ENCODE measurements around the gene CD2BP2. TPM values are rescaled to one million over a fixed set of nuclear protein-coding genes. Genes with fewer than 3 reads are reported as not detected.

The CD2BP2 gene
- total and polyA plus RNA-seq, 8 donors = 42.9 to 59.1 (median 52.7) TPM

GRCh38 chr16:30367349-30368009, 12.4 kb upstream of the CD2BP2 start:
- peaks cover 4 to 42% of the 10 kb centered on the region in 2 donors for H3K4me1 ChIP-seq
- H3K9me3 ChIP-seq = no peaks in the 10 kb centered on the region
- ATAC-seq (no peak), DNase-seq (no peak)
- intact Hi-C loops (cut with DNase I) = no loop called here
- TF ChIP-seq CTCF (IDR thresholded peaks at IDR 0.05) = no peak
- H3K36me3 ChIP-seq = peaks cover 0 to 44% of the 10 kb centered on the region in 2 donors
- H3K27me3 ChIP-seq = no peaks in the 10 kb centered on the region
- H3K27ac ChIP-seq = peak overlapping the region in 1 of 2 donors; percentile 83
- peak overlapping the region; percentile 76 to 93 for H3K4me3 ChIP-seq

- DNase-seq = no peak
- intact Hi-C loops (cut with DNase I) = no loop called here
These were observed 11.4 kb upstream of the CD2BP2 start for GRCh38 chr16:30366511-30366910.

GRCh38 chr16:30365200-30365599, 10.1 kb upstream of the CD2BP2 start:
- Histone ChIP-seq H3K27ac (no peak overlapping the region), H3K4me1 (peaks cover 4 to 34% of the 10 kb centered on the region in 2 donors), H3K4me3 (no peak overlapping the region), H3K36me3 (peaks cover 0 to 67% of the 10 kb centered on the region in 2 donors), H3K27me3 (no peaks in the 10 kb centered on the region), H3K9me3 (no peaks in the 10 kb centered on the region)
- intact Hi-C loops (cut with DNase I) = no loop called here
- DNase-seq (no peak), ATAC-seq (no peak)
- no peak for TF ChIP-seq CTCF (IDR thresholded peaks at IDR 0.05)

More at GRCh38 chr16:30366511-30366910, 11.4 kb upstream of the CD2BP2 start:
- peaks cover 4 to 39% of the 10 kb centered on the region in 2 donors for H3K4me1 ChIP-seq
- TF ChIP-seq CTCF (IDR thresholded peaks at IDR 0.05) = no peak
- no peak for ATAC-seq
- H3K9me3 ChIP-seq = no peaks in the 10 kb centered on the region
- H3K4me3 ChIP-seq = no peak overlapping the region
- H3K27ac ChIP-seq = no peak overlapping the region
- H3K36me3 ChIP-seq = peaks cover 0 to 54% of the 10 kb centered on the region in 2 donors
- H3K27me3 ChIP-seq = no peaks in the 10 kb centered on the region

- H3K4me1 ChIP-seq = peaks cover 0 to 17% of the 10 kb centered on the region in 2 donors
- H3K36me3 ChIP-seq = peaks cover 0 to 95% of the 10 kb centered on the region in 2 donors
- no peak for DNase-seq
- no peak for TF ChIP-seq CTCF (IDR thresholded peaks at IDR 0.05)
- H3K9me3 ChIP-seq = no peaks in the 10 kb centered on the region
- ATAC-seq = no peak
- no peak overlapping the region for H3K4me3 ChIP-seq
- intact Hi-C loops (cut with DNase I) = no loop called here
- H3K27me3 ChIP-seq = no peaks in the 10 kb centered on the region
- H3K27ac ChIP-seq = no peak overlapping the region
These were observed 6.1 kb upstream of the CD2BP2 start for GRCh38 chr16:30361180-30361579.

GRCh38 chr16:30359871-30360170, 4.7 kb upstream of the CD2BP2 start:
- no peak for TF ChIP-seq CTCF (IDR thresholded peaks at IDR 0.05)
- Histone ChIP-seq H3K27me3 (no peaks in the 10 kb centered on the region), H3K9me3 (no peaks in the 10 kb centered on the region), H3K4me1 (peaks cover 4 to 16% of the 10 kb centered on the region in 2 donors), H3K4me3 (no peak overlapping the region), H3K36me3 (peaks cover 0 to 81% of the 10 kb centered on the region in 2 donors), H3K27ac (no peak overlapping the region)
- intact Hi-C loops (cut with DNase I) = no loop called here
- ATAC-seq (peak; percentile 14), DNase-seq (peak in 1 of 4 donors; percentile 37)

All from left lung (tissue), 10 donors.